H1 (cell line): ENCODE measurements around the gene CAMTA1. TPM values are rescaled to one million over a fixed set of nuclear protein-coding genes. Genes with fewer than 3 reads are reported as not detected.

Experiments used
- CTCF ChIA-PET: fragments of 300-600 bp; sonication (Branson Sonifier 250); formaldehyde crosslinking; loops from one replicate; lab custom pipeline; 2021; ENCODE audit not compliant: partially characterized antibody; lab: Charles Lee
- POLR2A ChIA-PET: fragments of 300-600 bp; sonication (Branson Sonifier 250); formaldehyde crosslinking; loops from one replicate; lab custom pipeline; 2021; ENCODE audit warnings: inconsistent platforms; ENCODE audit not compliant: partially characterized antibody; lab: Charles Lee
- DNase-seq, 2 experiments: peaks; one replicate each; pipeline versions ENCODE4 v3.0.0 to v3.0.0-alpha.2; 2010 to 2022; ENCODE audit warnings: low spot score in 2 of 2, low read depth in 1 of 2, mixed read lengths in 1 of 2
- FAIRE-seq: peaks from 2 replicates; lab custom pipeline; 2011; peaks lifted over from hg19 to GRCh38; lab: Jason Lieb, UNC
- H2AFZ ChIP-seq: 2 replicates; pipeline ENCODE4 v1.8.1; 2012; ENCODE audit warnings: low read length, inconsistent platforms
- H2AK5ac ChIP-seq: 2 replicates; pipeline ENCODE4 v1.6.1; 2013; ENCODE audit warnings: low read depth, low read length
- H2BK120ac ChIP-seq: replicated peaks from 2 replicates; pipeline ENCODE3; 2013; ENCODE audit warnings: low read depth, low read length, inconsistent platforms
- H2BK12ac ChIP-seq: 2 replicates; pipeline ENCODE4 v1.6.1; 2013; ENCODE audit warnings: low read depth, low read length
- H2BK15ac ChIP-seq: 2 replicates; pipeline ENCODE4 v1.6.1; 2013; ENCODE audit warnings: low read length
- H2BK20ac ChIP-seq: 2 replicates; pipeline ENCODE4 v1.6.1; 2013; ENCODE audit warnings: low read length
- H2BK5ac ChIP-seq: 2 replicates; pipeline ENCODE4 v1.6.1; 2013; ENCODE audit warnings: low read depth, low read length
- H3K14ac ChIP-seq: 2 replicates; pipeline ENCODE4 v1.6.1; 2013; ENCODE audit warnings: inconsistent platforms; ENCODE audit not compliant: insufficient read length
- H3K18ac ChIP-seq: 2 replicates; pipeline ENCODE4 v1.6.1; 2013; ENCODE audit warnings: low read length; ENCODE audit errors: extremely low read depth
- H3K23ac ChIP-seq: 2 replicates; pipeline ENCODE4 v1.6.1; 2013; ENCODE audit warnings: inconsistent platforms; ENCODE audit not compliant: insufficient read length
- H3K23me2 ChIP-seq: 2 replicates; pipeline ENCODE4 v1.6.1; 2013; ENCODE audit warnings: low read depth, low read length
- H3K27ac ChIP-seq: 2 replicates; pipeline ENCODE4 v1.6.1; 2011; ENCODE audit warnings: low read depth, low read length, inconsistent platforms
- H3K27me3 ChIP-seq, 4 experiments: replicated peaks in 1 of 4; 1 replicate in 1 of 4; 2 replicates in 3 of 4; pipeline versions ENCODE4 v1.6.1 to v1.8.1; 2011 to 2013; ENCODE audit warnings: low read length in 3 of 4, mild to moderate bottlenecking in 3 of 4, inconsistent platforms in 2 of 4, mixed read lengths in 2 of 4, moderate library complexity in 1 of 4; ENCODE audit not compliant: control insufficient read depth in 3 of 4, insufficient read depth in 3 of 4; ENCODE audit errors: extremely low read depth in 1 of 4
- H3K36me3 ChIP-seq, 4 experiments: 2 replicates each; pipeline versions ENCODE4 v1.6.1 to v1.8.1; 2011 to 2013; ENCODE audit warnings: mild to moderate bottlenecking in 4 of 4, low read length in 3 of 4, moderate library complexity in 2 of 4, control low read depth in 1 of 4, inconsistent platforms in 1 of 4; ENCODE audit not compliant: insufficient read depth in 4 of 4, control insufficient read depth in 2 of 4
- H3K4ac ChIP-seq: replicated peaks from 2 replicates; pipeline ENCODE3; 2013; ENCODE audit warnings: low read length, low read depth, mixed read lengths, inconsistent platforms; ENCODE audit not compliant: insufficient read length
- H3K4me1 ChIP-seq, 4 experiments: replicated peaks in 1 of 4; 1 replicate in 1 of 4; 2 replicates in 3 of 4; pipeline versions ENCODE4 v1.6.1 to v1.8.1; 2011 to 2013; ENCODE audit warnings: low read length in 3 of 4, inconsistent platforms in 2 of 4, mixed read lengths in 1 of 4; ENCODE audit not compliant: insufficient read depth in 4 of 4, control insufficient read depth in 3 of 4
- H3K4me2 ChIP-seq, 2 experiments: 2 replicates each; pipeline versions ENCODE4 v1.6.1 to v1.8.1; 2011 to 2013; ENCODE audit warnings: low read depth in 2 of 2, low read length in 2 of 2, control low read depth in 1 of 2, inconsistent platforms in 1 of 2, mild to moderate bottlenecking in 1 of 2; ENCODE audit not compliant: insufficient read depth in 1 of 2
- H3K4me3 ChIP-seq, 4 experiments: fragments of 200-600, 300-600 bp in 1 of 4; sonication (generic), shearing (Covaris generic), sonication (Bioruptor Twin) in 1 of 4; 2 replicates each; pipeline versions ENCODE4 v1.5.1 to v1.8.1; 2011 to 2016; ENCODE audit warnings: low read length in 4 of 4, low read depth in 3 of 4, control low read depth in 2 of 4, inconsistent platforms in 2 of 4, mild to moderate bottlenecking in 2 of 4, mixed read lengths in 1 of 4, moderate library complexity in 1 of 4; ENCODE audit not compliant: insufficient read depth in 2 of 4; ENCODE audit errors: extremely low read depth in 1 of 4
- H3K56ac ChIP-seq: replicated peaks from 2 replicates; pipeline ENCODE3; 2013; ENCODE audit warnings: low read depth, mild to moderate bottlenecking, mixed read lengths, low read length, inconsistent platforms; ENCODE audit not compliant: insufficient read length
- H3K79me1 ChIP-seq: 2 replicates; pipeline ENCODE4 v1.6.1; 2013; ENCODE audit warnings: low read depth, low read length, control low read depth
- H3K79me2 ChIP-seq, 2 experiments: 2 replicates each; pipeline versions ENCODE4 v1.6.1 to v1.8.1; 2012 to 2013; ENCODE audit warnings: low read length in 2 of 2, mild to moderate bottlenecking in 2 of 2, inconsistent platforms in 1 of 2; ENCODE audit not compliant: insufficient read depth in 2 of 2, control insufficient read depth in 1 of 2
- H3K9ac ChIP-seq, 4 experiments: replicated peaks in 1 of 4; 1 replicate in 1 of 4; 2 replicates in 3 of 4; pipeline versions ENCODE4 v1.6.1 to v1.8.1; 2011 to 2013; ENCODE audit warnings: low read depth in 3 of 4, low read length in 3 of 4, control low read depth in 2 of 4, mild to moderate bottlenecking in 2 of 4, moderate library complexity in 2 of 4, inconsistent platforms in 1 of 4; ENCODE audit errors: extremely low read depth in 1 of 4
- H3K9me3 ChIP-seq, 2 experiments: 2 replicates each; pipeline versions ENCODE4 v1.6.1 to v1.8.1; 2012 to 2013; ENCODE audit warnings: mild to moderate bottlenecking in 2 of 2, moderate library complexity in 2 of 2, control low read depth in 1 of 2, inconsistent platforms in 1 of 2, low read depth in 1 of 2, low read length in 1 of 2, mixed read lengths in 1 of 2; ENCODE audit not compliant: insufficient read depth in 2 of 2
- H4K20me1 ChIP-seq, 2 experiments: replicated peaks in 1 of 2; 2 replicates each; pipeline versions ENCODE3 to v1.8.1; 2011 to 2013; ENCODE audit warnings: inconsistent platforms in 2 of 2, low read length in 2 of 2, mild to moderate bottlenecking in 1 of 2; ENCODE audit not compliant: insufficient read depth in 2 of 2, control insufficient read depth in 1 of 2
- H4K5ac ChIP-seq: 2 replicates; pipeline ENCODE4 v1.6.1; 2013; ENCODE audit warnings: low read length, low read depth, mixed read lengths, inconsistent platforms; ENCODE audit not compliant: insufficient read length
- H4K8ac ChIP-seq: 2 replicates; pipeline ENCODE4 v1.8.0; 2013; ENCODE audit warnings: mild to moderate bottlenecking, moderate library complexity, low read length, inconsistent platforms; ENCODE audit not compliant: insufficient read depth; ENCODE audit errors: extremely low read depth
- H4K91ac ChIP-seq: replicated peaks from 2 replicates; pipeline ENCODE3; 2013; ENCODE audit warnings: low read length, mixed read lengths, inconsistent platforms; ENCODE audit not compliant: insufficient read length
- CHD1 ChIP-seq: IDR thresholded peaks from 2 replicates; pipeline ENCODE4 v1.6.1; 2012; ENCODE audit warnings: low read depth, low read length, improper control_type of control experiment
- CHD2 ChIP-seq: IDR thresholded peaks from 2 replicates; pipeline ENCODE4 v1.6.1; 2012; ENCODE audit warnings: low read length, improper control_type of control experiment
- CTBP2 ChIP-seq: IDR thresholded peaks from 2 replicates; pipeline ENCODE4 v1.7.0; 2011; ENCODE audit warnings: borderline replicate concordance, mild to moderate bottlenecking, moderate library complexity, mixed read lengths, low read length; ENCODE audit not compliant: insufficient read depth, insufficient read length
- GTF2F1 ChIP-seq: IDR thresholded peaks from 2 replicates; pipeline ENCODE4 v1.6.1; 2012; ENCODE audit warnings: low read depth, low read length, improper control_type of control experiment, borderline replicate concordance
- MAFK ChIP-seq: IDR thresholded peaks from 2 replicates; pipeline ENCODE4 v1.6.1; 2012; ENCODE audit warnings: low read depth, mild to moderate bottlenecking, improper control_type of control experiment, low read length
- SP2 ChIP-seq: IDR thresholded peaks from 2 replicates; pipeline ENCODE4 v1.6.1; 2012; ENCODE audit warnings: mild to moderate bottlenecking, low read length, inconsistent platforms
- SP4 ChIP-seq: IDR thresholded peaks from 2 replicates; pipeline ENCODE4 v1.6.1; 2012; ENCODE audit warnings: low read length, inconsistent platforms
- SUZ12 ChIP-seq: fragments of 200-600 bp; sonication (generic); IDR thresholded peaks from 2 replicates; pipeline ENCODE4 v1.6.1; 2012; ENCODE audit warnings: mild to moderate bottlenecking, inconsistent platforms, low read length, moderate library complexity, mixed read lengths
- WGBS, 2 experiments: shearing (Covaris generic) in 1 of 2; methylation state at CpG; one replicate each; pipeline versions ENCODE4 v1.1.6 to v1.1.7; 2013 to 2015; ENCODE audit warnings: low lambda C conversion rate in 2 of 2, mixed read lengths in 2 of 2, inconsistent platforms in 1 of 2, low coverage in 1 of 2, missing lambda C conversion rate in 1 of 2; ENCODE audit not compliant: insufficient replicate concordance in 2 of 2, insufficient coverage in 1 of 2, insufficient read length in 1 of 2; ENCODE audit errors: extremely low coverage in 1 of 2, missing lambda C conversion rate in 1 of 2; 5-methylcytosine and 5-hydroxymethylcytosine counted together
- polyA plus RNA-seq, 7 experiments: library from polyadenylated mRNA; depleted of rRNA in 3 of 7; stranded (reverse) in 5 of 7; unstranded in 2 of 7; fragments of >200 nt in 5 of 7; fragments of 200-250 nt in 2 of 7; gene quantifications; 1 replicate in 5 of 7; 2 replicates in 1 of 7; 4 replicates in 1 of 7; pipeline versions ENCODE4 v1.2.1 to v1.2.3, GENCODE V29; 2011 to 2013; ENCODE audit warnings: missing spikeins in 2 of 7, mixed read lengths in 2 of 7
- total RNA-seq: library from RNA; stranded (reverse); fragmentation: NEBNext Ultra II Directional; extraction: Animal tissue kit (Norgen Biotek cat#: 25700); gene quantifications from 2 replicates; pipeline ENCODE4 v1.2.1, GENCODE V29; 2021
- TF ChIP-seq, protein P1 (sequence below): IDR thresholded peaks from 2 replicates; pipeline ENCODE4 v1.6.1; 2012; ENCODE audit warnings: inconsistent platforms

The CAMTA1 gene
- total and polyA plus RNA-seq, 2 of the 8 experiments (the other 6 are each of a cell fraction or from before 2014, with no cell fraction given): 65.0 to 119 TPM

DNA sequence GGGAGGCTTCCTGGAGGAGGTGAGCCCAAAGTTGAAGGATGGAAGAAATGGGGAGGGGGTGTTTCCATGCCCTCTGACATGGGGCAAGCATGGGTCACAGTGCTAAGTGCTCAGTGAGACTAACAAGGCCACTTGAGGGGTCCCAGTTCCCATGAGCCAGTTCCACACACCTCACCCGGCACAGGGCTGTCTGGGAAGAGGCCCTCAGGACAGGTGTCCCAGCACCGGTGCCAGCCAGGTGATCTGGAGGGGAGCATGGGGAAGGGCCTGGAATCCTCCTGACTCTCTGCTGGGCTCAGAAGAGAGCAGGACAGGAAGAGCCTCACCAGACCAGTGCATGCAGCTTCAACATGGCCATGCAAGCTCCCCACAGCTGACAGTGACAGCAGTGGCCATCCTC, 691.1 kb downstream of the CAMTA1 start:
- TF ChIP-seq SP2 (no peak), CTBP2 (no peak), CHD1 (no peak), GTF2F1 (no peak), SUZ12 (no peak), SP4 (no peak), MAFK (no peak), CHD2 (no peak)
- TF ChIP-seq, protein P1, sequence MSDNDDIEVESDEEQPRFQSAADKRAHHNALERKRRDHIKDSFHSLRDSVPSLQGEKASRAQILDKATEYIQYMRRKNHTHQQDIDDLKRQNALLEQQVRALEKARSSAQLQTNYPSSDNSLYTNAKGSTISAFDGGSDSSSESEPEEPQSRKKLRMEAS: no peak
- no peak overlapping the region for H2BK5ac ChIP-seq
- H3K27me3 ChIP-seq: no peaks in the 10 kb centered on the region
- no peaks in the 10 kb centered on the region for H3K79me2 ChIP-seq
- no peaks in the 10 kb centered on the region for H3K9me3 ChIP-seq
- H3K79me1 ChIP-seq: no peaks in the 10 kb centered on the region
- H3K4ac ChIP-seq: no peak overlapping the region
- H2AFZ ChIP-seq: no peak overlapping the region
- 95% methylated on average over 2 of the region's 2 CpGs; no CpG with 5 or more reads in 1 of the 2 experiments for WGBS, 2 experiments
- H3K4me2 ChIP-seq: no peak overlapping the region
- H3K4me3 ChIP-seq: no peak overlapping the region
- H2BK12ac ChIP-seq: no peak overlapping the region
- H4K91ac ChIP-seq: no peak overlapping the region
- no peak overlapping the region for H3K56ac ChIP-seq
- no peaks in the 10 kb centered on the region; a peak in 3 of 7 replicates for H3K4me1 ChIP-seq
- H4K5ac ChIP-seq: no peak overlapping the region
- peaks cover 0 to 5% of the 10 kb centered on the region in 2 experiments for H4K20me1 ChIP-seq
- H3K27ac ChIP-seq: no peak overlapping the region
- FAIRE-seq (no peak), DNase-seq (no peak)
- H2BK120ac ChIP-seq: no peak overlapping the region
- ChIA-PET POLR2A (interaction anchor here (0.6 kb wide), 2 partner anchors 132 to 744 kb away, joined by 3 to 4 read pairs; no protein-coding TSS in a partner anchor), CTCF (interaction anchor here (2.1 to 10.0 kb wide), 4 partner anchors 10 to 130 kb away, joined by 5 to 97 read pairs (median 44); no protein-coding TSS in a partner anchor)
- H3K23ac ChIP-seq: no peak overlapping the region
- no peaks in the 10 kb centered on the region for H3K36me3 ChIP-seq
- peaks cover 6% of the 10 kb centered on the region; the same call in 1 of the 2 replicates for H3K23me2 ChIP-seq
- H2AK5ac ChIP-seq: no peak overlapping the region
- H3K18ac ChIP-seq: no peak overlapping the region
- H4K8ac ChIP-seq: no peak overlapping the region
- H3K14ac ChIP-seq: no peak overlapping the region
- no peak overlapping the region; a peak in 1 of 7 replicates for H3K9ac ChIP-seq
- H2BK20ac ChIP-seq: no peak overlapping the region
- no peak overlapping the region for H2BK15ac ChIP-seq
